Psoas muscle (tissue), 8 donors: Measurements from ENCODE around the gene MEDAG. TPM values are rescaled to one million over a fixed set of nuclear protein-coding genes. Genes with fewer than 3 reads are reported as not detected.

Source experiments
- ATAC-seq, 4 donors: fragments of 200-7000 bp; cut with Tn5 transposase; one replicate each; pipeline ENCODE4 v1.9.1; 2020; ENCODE audit warnings: moderate library complexity in 3 of 4, mild to moderate bottlenecking in 2 of 4
- DNase-seq, 2 donors: peaks; one replicate each; pipeline ENCODE4 v3.0.0-alpha.2; 2020
- H3K27ac ChIP-seq: fragments of 200-600 bp; one replicate; pipeline ENCODE4 v1.8.0; 2022
- H3K27me3 ChIP-seq, 3 donors: fragments of 200-600 bp in 1 of 3; one replicate each; pipeline versions ENCODE4 v1.6.1 to v1.8.0; 2013 to 2022; ENCODE audit warnings: low read length in 2 of 3, mild to moderate bottlenecking in 2 of 3, moderate library complexity in 1 of 3; ENCODE audit not compliant: insufficient read depth in 3 of 3
- H3K36me3 ChIP-seq, 2 donors: fragments of 200-600 bp in 1 of 2; one replicate each; pipeline versions ENCODE4 v1.6.1 to v1.8.0; 2013 to 2022; ENCODE audit warnings: low read depth in 1 of 2, mild to moderate bottlenecking in 1 of 2, moderate library complexity in 1 of 2; ENCODE audit not compliant: insufficient read depth in 1 of 2
- H3K4me1 ChIP-seq: fragments of 200-600 bp; one replicate; pipeline ENCODE4 v1.8.0; 2022
- H3K4me3 ChIP-seq: fragments of 200-600 bp; one replicate; pipeline ENCODE4 v1.8.0; 2022; ENCODE audit warnings: mild to moderate bottlenecking
- H3K9me3 ChIP-seq: fragments of 200-600 bp; one replicate; pipeline ENCODE4 v1.8.0; 2022
- CTCF ChIP-seq: fragments of 200-600 bp; IDR thresholded peaks from one replicate; pipeline ENCODE4 v1.8.0; 2022; ENCODE audit warnings: antibody characterized with exemption
- WGBS, 3 donors: extraction: QIAGEN DNeasy Blood & Tissue Kit; methylation state at CpG; one replicate each; pipeline versions ENCODE4 v1.1.6 to v1.1.7; 2013; 5-methylcytosine and 5-hydroxymethylcytosine counted together
- intact Hi-C, 2 donors: fragments of 100-400 bp; cut with DNase I; formaldehyde crosslinking; loops; one replicate each; pipeline versions ENCODE4 v1.11.0 to v1.14.2; 2022
- polyA plus RNA-seq, 3 donors: library from polyadenylated mRNA; stranded (reverse); fragments of 200-250 nt; gene quantifications; one replicate each; pipeline ENCODE4 v1.2.3, GENCODE V29; 2013
- total RNA-seq, 4 donors: library from RNA; stranded (reverse); fragmentation: NEBNext Ultra II Directional in 2 of 4; extraction: Animal tissue kit (Norgen Biotek cat#: 25700) in 2 of 4; gene quantifications; one replicate each; pipeline versions ENCODE4 v1.2.1 to v1.2.4, GENCODE V29; 2021 to 2023
- donor health status: healthy with polysubstance abuse.
- donor health status: DM: no; HTN: no; CAD: no; lungs with moderate emphysema.
- donor health status: Bipolar disorder and iron deficiency.
- donor health status: healthy.
- donor health status: DM: yes; HTN: yes; CAD: no.
- donor health status: DM: no; HTN: no; CAD: no.
- donor health status: DM: no; HTN: no; CAD: no.
- donor health status: DM: yes; HTN: yes; CAD: no.

Gene MEDAG
- total and polyA plus RNA-seq, 7 donors, result 4.6 to 13.7 (median 7.8) TPM

GRCh38 chr13:30884543-30884942 lies 21.5 kb upstream of the MEDAG start:
- Histone ChIP-seq H3K36me3 (no peaks in the 10 kb centered on the region), H3K27ac (no peak overlapping the region), H3K4me3 (no peak overlapping the region), H3K27me3 (peaks cover 0 to 1% (median 0%) of the 10 kb centered on the region in 3 donors), H3K9me3 (peaks cover 4% of the 10 kb centered on the region), H3K4me1 (peaks cover 4% of the 10 kb centered on the region)
- no peak for TF ChIP-seq CTCF
- intact Hi-C loops, result no loop called here
- WGBS, 3 donors, result 86 to 92% (median 91%) methylated on average over 5 of the region's 5 CpGs
- no peak for DNase-seq
- no peak for ATAC-seq

GRCh38 chr13:30889196-30889690 lies 16.8 kb upstream of the MEDAG start:
- no peak for TF ChIP-seq CTCF
- Histone ChIP-seq H3K4me1 (no peaks in the 10 kb centered on the region), H3K27ac (no peak overlapping the region), H3K9me3 (peaks cover 5% of the 10 kb centered on the region), H3K4me3 (no peak overlapping the region), H3K36me3 (no peaks in the 10 kb centered on the region), H3K27me3 (no peaks in the 10 kb centered on the region)
- intact Hi-C loops, result no loop called here
- 93 to 97% (median 94%) methylated on average over 3 of the region's 3 CpGs for WGBS, 3 donors
- no peak for DNase-seq
- no peak for ATAC-seq

- intact Hi-C loops, result no loop called here
- WGBS, 3 donors, result 37 to 40% (median 38%) methylated on average over 6 of the region's 6 CpGs
- Histone ChIP-seq H3K27ac (no peak overlapping the region), H3K4me3 (no peak overlapping the region), H3K4me1 (no peaks in the 10 kb centered on the region), H3K36me3 (no peaks in the 10 kb centered on the region), H3K9me3 (peaks cover 5% of the 10 kb centered on the region), H3K27me3 (no peaks in the 10 kb centered on the region)
- peak; percentile 81 to 85 for DNase-seq
- TF ChIP-seq CTCF, result peak; percentile 8
- peak in 3 of 4 donors; percentile 36 to 53 (median 53) for ATAC-seq
These were observed 13.1 kb upstream of the MEDAG start for GRCh38 chr13:30892966-30893365.

GRCh38 chr13:30895773-30896172 lies 10.3 kb upstream of the MEDAG start:
- Histone ChIP-seq H3K27ac (no peak overlapping the region), H3K4me3 (no peak overlapping the region), H3K27me3 (no peaks in the 10 kb centered on the region), H3K4me1 (no peaks in the 10 kb centered on the region), H3K36me3 (no peaks in the 10 kb centered on the region), H3K9me3 (no peaks in the 10 kb centered on the region)
- WGBS, 3 donors, result 33 to 44% (median 40%) methylated on average over 4 of the region's 4 CpGs
- intact Hi-C loops, result no loop called here
- DNase-seq (peak; percentile 67 to 87), ATAC-seq (peak; percentile 36 to 84 (median 60))
- no peak for TF ChIP-seq CTCF

- no peaks in the 10 kb centered on the region for H3K4me1 ChIP-seq
- H3K27me3 ChIP-seq, result peaks cover 0 to 5% (median 0%) of the 10 kb centered on the region in 3 donors
- H3K4me3 ChIP-seq, result no peak overlapping the region
- no peaks in the 10 kb centered on the region for H3K36me3 ChIP-seq
- ATAC-seq (no peak), DNase-seq (no peak)
- intact Hi-C loops, result no loop called here
- no peaks in the 10 kb centered on the region for H3K9me3 ChIP-seq
- no peak for TF ChIP-seq CTCF
- H3K27ac ChIP-seq, result no peak overlapping the region
These were observed 8.0 kb upstream of the MEDAG start for GRCh38 chr13:30898070-30898469.
